Measurements from ENCODE around the gene CLCA4. TPM values are rescaled to one million over a fixed set of nuclear protein-coding genes. Genes with fewer than 3 reads are reported as not detected.

The CLCA4 gene
- total RNA-seq, 3 donors from 2014 or later (not counting 1 experiment from before 2014, with no cell fraction given), result not detected

- WGBS (ENCODE audit: insufficient coverage), result 89% methylated on average over 3 of the region's 3 CpGs
- no peaks in the 10 kb centered on the region for H3K4me1 Mint-ChIP-seq
- Histone ChIP-seq H3K4me1 (ENCODE audit: control insufficient read depth, insufficient read depth, low read length) (no peaks in the 10 kb centered on the region), H3K36me3 (ENCODE audit: control insufficient read depth, insufficient read depth, low read length) (no peaks in the 10 kb centered on the region), H3K9me3 (ENCODE audit: control insufficient read depth, insufficient read depth, low read length) (no peaks in the 10 kb centered on the region), H3K4me3 (ENCODE audit: low read length) (no peak overlapping the region), H3K27ac (ENCODE audit: low read length) (no peak overlapping the region), H3K27me3 (ENCODE audit: control insufficient read depth, insufficient read depth, low read length) (no peaks in the 10 kb centered on the region)
- no peak for TF ChIP-seq CTCF (IDR thresholded peaks at IDR 0.05)
- H3K9me3 Mint-ChIP-seq, result no peaks in the 10 kb centered on the region
- H3K27ac Mint-ChIP-seq, result no peak overlapping the region
- H3K36me3 Mint-ChIP-seq, result no peaks in the 10 kb centered on the region
- intact Hi-C loops (cut with micrococcal nuclease), result no loop called here
- ATAC-seq, result no peak
- no peak for DNase-seq
- peaks cover 0 to 3% of the 10 kb centered on the region in 2 donors for H3K27me3 Mint-ChIP-seq (ENCODE audit: low read depth in 2 of 2)
- no peak overlapping the region for H3K4me3 Mint-ChIP-seq
Observed at GRCh38 chr1:86522240-86522639, 24.6 kb upstream of the CLCA4 start.

DNA sequence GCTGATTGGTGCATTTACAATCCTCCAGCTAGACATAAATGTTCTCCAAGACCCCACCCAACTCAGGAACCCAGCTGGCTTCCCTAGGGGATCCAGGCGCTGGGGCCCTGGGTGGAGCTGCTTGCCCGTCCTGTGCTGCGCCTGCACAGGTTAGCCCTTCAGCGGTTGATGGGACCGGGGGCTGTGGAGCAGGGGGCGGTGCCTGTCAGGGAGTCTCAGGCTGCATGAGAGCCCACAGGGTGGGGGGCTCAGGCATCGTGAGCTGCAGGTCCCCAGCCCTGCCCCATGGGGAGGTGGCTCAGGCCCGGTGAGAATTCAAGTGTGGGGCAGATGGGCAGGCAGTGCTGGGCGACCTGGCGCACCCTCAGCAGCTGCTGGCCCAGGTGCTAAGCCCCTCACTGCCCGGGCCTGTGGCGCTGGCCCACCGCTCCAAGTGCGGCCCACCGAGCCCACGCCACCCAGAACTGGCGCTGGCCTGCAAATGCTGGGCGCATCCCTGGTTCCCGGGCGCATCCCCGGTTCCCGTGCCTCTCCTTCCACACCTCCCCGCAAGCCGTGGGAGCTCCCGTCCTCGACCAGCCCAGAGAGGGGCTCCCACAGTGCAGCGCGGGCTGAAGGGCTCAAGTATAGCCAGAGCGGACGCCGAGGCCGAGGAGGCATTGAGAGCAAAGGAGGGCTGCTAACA lies 23.1 kb upstream of the CLCA4 start:
- no peak for TF ChIP-seq CTCF (IDR thresholded peaks at IDR 0.05)
- H3K4me1 ChIP-seq (ENCODE audit: control insufficient read depth, insufficient read depth, low read length), result no peaks in the 10 kb centered on the region
- H3K27me3 ChIP-seq (ENCODE audit: control insufficient read depth, insufficient read depth, low read length), result no peaks in the 10 kb centered on the region
- no peak overlapping the region for H3K4me3 ChIP-seq (ENCODE audit: low read length)
- H3K27ac ChIP-seq (ENCODE audit: low read length), result no peak overlapping the region
- intact Hi-C loops (cut with micrococcal nuclease), result no loop called here
- Mint-ChIP-seq H3K36me3 (no peaks in the 10 kb centered on the region), H3K4me3 (no peak overlapping the region), H3K27me3 (ENCODE audit: low read depth in 2 of 2) (peaks cover 0 to 3% of the 10 kb centered on the region in 2 donors), H3K27ac (no peak overlapping the region), H3K9me3 (no peaks in the 10 kb centered on the region), H3K4me1 (no peaks in the 10 kb centered on the region)
- ATAC-seq (no peak), DNase-seq (no peak)
- no peaks in the 10 kb centered on the region for H3K36me3 ChIP-seq (ENCODE audit: control insufficient read depth, insufficient read depth, low read length)
- H3K9me3 ChIP-seq (ENCODE audit: control insufficient read depth, insufficient read depth, low read length), result no peaks in the 10 kb centered on the region
- WGBS (ENCODE audit: insufficient coverage), result 97% methylated on average over 32 of the region's 32 CpGs

DNA sequence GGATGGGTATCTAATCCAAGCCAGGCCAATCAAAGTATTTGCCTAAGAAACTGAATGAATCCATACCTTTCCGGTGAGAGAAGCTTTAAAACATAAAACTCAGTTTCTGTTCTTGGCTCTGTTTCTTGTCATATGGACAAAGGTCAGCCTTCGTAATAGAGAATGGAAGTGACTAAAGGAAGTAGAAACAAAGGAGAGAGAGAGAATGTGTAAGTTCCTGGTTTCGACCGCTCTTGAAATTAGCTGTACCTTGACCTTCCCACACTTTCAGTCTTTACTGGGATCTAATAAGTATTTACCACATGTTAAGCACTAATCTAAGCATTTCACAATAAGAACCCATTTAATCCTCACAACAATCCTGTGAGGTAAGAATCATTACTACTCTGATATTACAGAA lies 19.6 kb upstream of the CLCA4 start:
- 95% methylated on average over 3 of the region's 4 CpGs for WGBS (ENCODE audit: insufficient coverage)
- intact Hi-C loops (cut with micrococcal nuclease), result no loop called here
- H3K4me1 ChIP-seq (ENCODE audit: control insufficient read depth, insufficient read depth, low read length), result no peaks in the 10 kb centered on the region
- Mint-ChIP-seq H3K36me3 (no peaks in the 10 kb centered on the region), H3K27ac (no peak overlapping the region), H3K4me1 (no peaks in the 10 kb centered on the region), H3K27me3 (ENCODE audit: low read depth in 2 of 2) (no peaks in the 10 kb centered on the region), H3K9me3 (no peaks in the 10 kb centered on the region), H3K4me3 (no peak overlapping the region)
- no peaks in the 10 kb centered on the region for H3K27me3 ChIP-seq (ENCODE audit: control insufficient read depth, insufficient read depth, low read length)
- DNase-seq (no peak), ATAC-seq (no peak)
- no peak for TF ChIP-seq CTCF (IDR thresholded peaks at IDR 0.05)
- H3K36me3 ChIP-seq (ENCODE audit: control insufficient read depth, insufficient read depth, low read length), result no peaks in the 10 kb centered on the region
- H3K4me3 ChIP-seq (ENCODE audit: low read length), result no peak overlapping the region
- no peak overlapping the region for H3K27ac ChIP-seq (ENCODE audit: low read length)
- no peaks in the 10 kb centered on the region for H3K9me3 ChIP-seq (ENCODE audit: control insufficient read depth, insufficient read depth, low read length)
